Measurements from ENCODE around the gene PLCD3. TPM values are rescaled to one million over a fixed set of nuclear protein-coding genes. Genes with fewer than 3 reads are reported as not detected.

The PLCD3 gene
- total and polyA plus RNA-seq, 2 of the 4 experiments (the other 2 are of a cell fraction), result 5.6 to 36.6 TPM

- Histone ChIP-seq H4K91ac (ENCODE audit: insufficient read depth, low read depth, low read length) (peak overlapping the region; percentile 38), H2BK20ac (ENCODE audit: low read depth, low read length) (peak overlapping the region; percentile 66; the same call in 1 of the 2 replicates), H2BK15ac (ENCODE audit: low read depth, low read length) (peak overlapping the region; percentile 25; the same call in 1 of the 3 replicates), H4K5ac (ENCODE audit: low read depth, low read length) (peak overlapping the region; percentile 65), H3K4ac (ENCODE audit: low read depth, low read length) (peak overlapping the region; percentile 80), H2AK9ac (replicated peaks; ENCODE audit: low read depth, low read length, poor library complexity) (peak overlapping the region; percentile 72), H4K8ac (ENCODE audit: low read depth in 2 of 2, low read length in 2 of 2) (peak overlapping the region in 1 of 2 experiments; percentile 27; a peak in 1 of 4 replicates), H3K79me1 (ENCODE audit: low read depth in 1 of 2, low read length in 2 of 2) (peaks cover 15 to 63% of the 10 kb centered on the region in 2 experiments), H3K56ac (ENCODE audit: extremely low read depth, insufficient read depth, low read length) (0 out of 2 replicates have a peak overlapping the region, but pooled peaks have one; percentile 0), H3K4me2 (ENCODE audit: low read depth, low read length) (no peak overlapping the region), H2BK5ac (ENCODE audit: low read depth, low read length, poor library complexity, severe bottlenecking) (peak overlapping the region; percentile 78), H2AK5ac (ENCODE audit: low read depth, low read length) (peak overlapping the region; percentile 77; the same call in 1 of the 2 replicates), H3K4me1 (ENCODE audit: control insufficient read depth, insufficient read depth, low read length) (peaks cover 26% of the 10 kb centered on the region), H3K14ac (replicated peaks; ENCODE audit: low read depth, low read length) (peak overlapping the region; percentile 76), H3K4me3 (ENCODE audit: insufficient read depth, low read depth, low read length) (no peak overlapping the region), H3K9me1 (ENCODE audit: insufficient read depth, low read length) (peaks cover 26% of the 10 kb centered on the region), H3K27me3 (ENCODE audit: control insufficient read depth, insufficient read depth, low read length) (no peaks in the 10 kb centered on the region), H3K9ac (ENCODE audit: low read depth, low read length) (no peak overlapping the region; the same call in 1 of the 2 replicates), H3K9me3 (ENCODE audit: control insufficient read depth, insufficient read depth, low read length) (0 out of 2 replicates have a peak, but pooled peaks cover 2% of the 10 kb centered on the region), H2BK120ac (ENCODE audit: low read depth, low read length) (peak overlapping the region; percentile 54), H3K23ac (ENCODE audit: low read depth, low read length) (peak overlapping the region; percentile 62; the same call in 1 of the 2 replicates), H3K27ac (ENCODE audit: insufficient read depth, low read length) (peak overlapping the region; percentile 85; the same call in 1 of the 2 replicates), H3K36me3 (ENCODE audit: control insufficient read depth, insufficient read depth, low read length) (peaks cover 49% of the 10 kb centered on the region), H2AFZ (replicated peaks; ENCODE audit: low read length, poor library complexity) (peak overlapping the region; percentile 12), H4K20me1 (ENCODE audit: insufficient read depth, low read length) (peaks cover 5% of the 10 kb centered on the region), H3K18ac (ENCODE audit: low read depth, low read length) (peak overlapping the region; percentile 45)
- no TSS peak for BruUV-seq (replicated peaks)
- DNase-seq, result no peak
- ATAC-seq (ENCODE audit: low read depth), result no peak
- dilution Hi-C loops (cut with HindIII; ENCODE audit: low sequenced_read_pairs, unreplicated experiment) (no loop called here), in situ Hi-C loops (cut with MboI; ENCODE audit: low sequenced_read_pairs) (no loop called here), intact Hi-C loops (cut with micrococcal nuclease) (no loop called here)
- POLR2A ChIA-PET (ENCODE audit: unreplicated experiment), result no interaction called here
- 100% methylated on average over 2 of the region's 5 CpGs; no CpG with 5 or more reads in 1 of the 2 experiments for WGBS, 2 experiments (ENCODE audit: extremely low coverage in 2 of 2, insufficient read length in 1 of 2)
- CTCF ChIA-PET, result interaction anchor here (1.1 kb wide), 1 partner anchor 11 kb away, joined by 3 read pairs; no protein-coding TSS in a partner anchor
- no peak for TF ChIP-seq CEBPB (IDR thresholded peaks at IDR 0.05; ENCODE audit: low read depth, low read length)
Observed at GRCh38 chr17:45087978-45088377, 44.3 kb downstream of the PLCD3 start.
